ENCODE data around the gene RXYLT1.

- TF ChIP-seq CTCF (IDR thresholded peaks at IDR 0.05) = no peak
- no peak for TF ChIP-seq POLR2A (IDR thresholded peaks at IDR 0.05)
Measured at GRCh38 chr12:63795032-63795687, 15.5 kb downstream of the RXYLT1 start.

Data from breast epithelium (tissue), 3 donors.